GM12878 (cell line): ENCODE results near the gene STAT3. TPM values are rescaled to one million over a fixed set of nuclear protein-coding genes. Genes with fewer than 3 reads are reported as not detected.
A peak's percentile ranks its signal among the peaks of the same experiment; 100 is the strongest.

Source experiments
- ATAC-seq: fragments of 200-7000 bp; cut with Tn5 transposase; 3 replicates; pipeline ENCODE4 v1.9.1; 2020; ENCODE audit warnings: mild to moderate bottlenecking, moderate library complexity
- BruUV-seq: library from RNA; stranded (reverse); fragments of 400-500 nt; replicated peaks from 2 replicates; lab custom pipeline; 2021; lab: Mats Ljungman, UMichigan
- CTCF ChIA-PET: fragments of 300-600 bp; sonication (Branson Sonifier 250); formaldehyde crosslinking; extraction: SDS; loops from one replicate; lab custom pipeline; 2021; ENCODE audit warnings: inconsistent platforms; lab: Yijun Ruan, JAX
- POLR2A ChIA-PET: fragments of 350-600 bp; formaldehyde crosslinking; extraction: SDS; loops from one replicate; lab custom pipeline; 2021; ENCODE audit warnings: inconsistent platforms; lab: Charles Lee
- RAD21 ChIA-PET: fragments of 300-600 bp; sonication (Branson Sonifier 250); formaldehyde crosslinking; loops from one replicate; lab custom pipeline; 2023; ENCODE audit warnings: antibody characterized with exemption; ENCODE audit not compliant: unreplicated experiment; lab: Charles Lee
- SMC1A ChIA-PET: fragments of 300-600 bp; sonication (Branson Sonifier 250); formaldehyde crosslinking; loops from one replicate; lab custom pipeline; 2023; ENCODE audit not compliant: unreplicated experiment, uncharacterized antibody; lab: Charles Lee
- DNase-seq: peaks from one replicate; pipeline ENCODE4 v3.0.0-alpha.2; 2011; ENCODE audit warnings: low read depth, low spot score
- FAIRE-seq: peaks from 3 replicates; lab custom pipeline; 2011; peaks lifted over from hg19 to GRCh38; lab: Jason Lieb, UNC
- H2AFZ ChIP-seq: 2 replicates; pipeline ENCODE4 v1.6.0; 2011; ENCODE audit warnings: low read depth, low read length, control low read depth; ENCODE audit not compliant: control insufficient read depth
- H3K27ac ChIP-seq: 2 replicates; pipeline ENCODE4 v1.5.1; 2011; ENCODE audit warnings: control low read depth; ENCODE audit not compliant: control insufficient read depth, insufficient read depth
- H3K27me3 ChIP-seq, 2 experiments: replicated peaks in 1 of 2; 2 replicates each; pipeline versions ENCODE4 v1.6.0 to v1.6.1; 2011; ENCODE audit warnings: low read length in 1 of 2; ENCODE audit not compliant: control insufficient read depth in 2 of 2, insufficient read depth in 2 of 2
- H3K36me3 ChIP-seq, 2 experiments: 2 replicates each; pipeline ENCODE4 v1.5.1; 2011; ENCODE audit warnings: low read length in 1 of 2; ENCODE audit not compliant: control insufficient read depth in 2 of 2, insufficient read depth in 2 of 2
- H3K4me1 ChIP-seq: 2 replicates; pipeline ENCODE4 v1.6.1; 2011; ENCODE audit warnings: mild to moderate bottlenecking, low read length, moderate library complexity, mixed read lengths; ENCODE audit not compliant: control insufficient read depth, insufficient read depth
- H3K4me2 ChIP-seq: 2 replicates; pipeline ENCODE4 v1.6.0; 2011; ENCODE audit warnings: control low read depth; ENCODE audit not compliant: control insufficient read depth, insufficient read depth
- H3K4me3 ChIP-seq: fragments of 200-600 bp; sonication (generic); 2 replicates; pipeline ENCODE4 v1.5.1; 2016
- H3K79me2 ChIP-seq: 2 replicates; pipeline ENCODE4 v1.6.0; 2011; ENCODE audit warnings: low read length; ENCODE audit not compliant: control insufficient read depth, insufficient read depth
- H3K9ac ChIP-seq: 2 replicates; pipeline ENCODE4 v1.8.0; 2011; ENCODE audit warnings: low read length, control low read depth, mixed read lengths; ENCODE audit not compliant: control insufficient read depth, insufficient read depth
- H3K9me3 ChIP-seq: replicated peaks from 3 replicates; pipeline ENCODE4 v1.5.1; 2011; ENCODE audit warnings: mild to moderate bottlenecking, low read length; ENCODE audit not compliant: control insufficient read depth, insufficient read depth
- H4K20me1 ChIP-seq: 2 replicates; pipeline ENCODE4 v1.6.0; 2011; ENCODE audit not compliant: control insufficient read depth, insufficient read depth
- DPF2 ChIP-seq: fragments of 450-650 bp; IDR thresholded peaks from 2 replicates; pipeline ENCODE4 v1.6.1; 2017; ENCODE audit warnings: mild to moderate bottlenecking
- NRF1 ChIP-seq: conservative IDR thresholded peaks from 2 replicates; pipeline ENCODE4 v1.6.1; 2011; ENCODE audit warnings: mild to moderate bottlenecking, low read depth, low read length, improper control_type of control experiment
- POLR2AphosphoS2 ChIP-seq: IDR thresholded peaks from 2 replicates; pipeline ENCODE4 v1.6.1; 2011; ENCODE audit warnings: low read depth, mild to moderate bottlenecking, low read length, improper control_type of control experiment, moderate library complexity
- RFX5 ChIP-seq: IDR thresholded peaks from 2 replicates; pipeline ENCODE4 v1.6.1; 2011; ENCODE audit warnings: low read depth, low read length, improper control_type of control experiment
- STAT1 ChIP-seq: fragments of 450-650 bp; conservative IDR thresholded peaks from 2 replicates; pipeline ENCODE4 v1.6.1; 2014; ENCODE audit warnings: antibody characterized with exemption, mild to moderate bottlenecking
- TCF7 ChIP-seq: IDR thresholded peaks from 2 replicates; pipeline ENCODE4 v1.6.1; 2014; ENCODE audit warnings: antibody characterized with exemption, borderline replicate concordance
- YY1 ChIP-seq: IDR thresholded peaks from 2 replicates; pipeline ENCODE4 v1.6.1; 2011; ENCODE audit warnings: low read depth, mild to moderate bottlenecking, low read length
- ZSCAN29 ChIP-seq: fragments of 450-650 bp; IDR thresholded peaks from 2 replicates; pipeline ENCODE4 v1.6.1; 2017; ENCODE audit warnings: mild to moderate bottlenecking, moderate library complexity
- WGBS: methylation state at CpG from one replicate; pipeline ENCODE4 v1.1.6; 2016; ENCODE audit warnings: low lambda C conversion rate; ENCODE audit not compliant: insufficient replicate concordance, insufficient coverage; ENCODE audit errors: missing lambda C conversion rate; 5-methylcytosine and 5-hydroxymethylcytosine counted together
- in situ Hi-C: fragments of 300-500 bp; cut with MboI; formaldehyde crosslinking; loops from 9 replicates; pipeline ENCODE4 v1.14.3; 2018; ENCODE audit warnings: mixed read lengths
- intact Hi-C: fragments of 100-400 bp; cut with micrococcal nuclease; formaldehyde crosslinking; loops from one replicate; pipeline ENCODE4 v1.14.2; 2022; ENCODE audit not compliant: unreplicated experiment
- polyA plus RNA-seq, 11 experiments: library from polyadenylated mRNA; depleted of rRNA in 4 of 11; unstranded in 6 of 11; stranded (reverse) in 5 of 11; fragments of >200 nt; fragmentation: Nextera tagmentation in 4 of 11; fragmentation: Illumina TruSeq in 1 of 11; extraction: Ambion mirVana in 4 of 11; extraction: Trizol in 1 of 11; gene quantifications; 1 replicate in 1 of 11; 2 replicates in 10 of 11; pipeline versions ENCODE4 v1.2.1 to v1.2.3, GENCODE V29; 2011 to 2016; ENCODE audit warnings: inconsistent platforms in 2 of 11, missing spikeins in 2 of 11, low read depth in 1 of 11
- total RNA-seq, 4 experiments: library from RNA; depleted of rRNA in 3 of 4; stranded (reverse); fragments of >200 nt in 3 of 4; fragmentation: Illumina TruSeq in 1 of 4; extraction: Trizol in 1 of 4; gene quantifications; 2 replicates each; pipeline versions ENCODE4 v1.2.1 to v1.2.3, GENCODE V29; 2013 to 2021
- TF ChIP-seq, protein P1 (sequence below): fragments of 450-650 bp; IDR thresholded peaks from 2 replicates; pipeline ENCODE4 v1.6.1; 2016; ENCODE audit warnings: mild to moderate bottlenecking
- TF ChIP-seq, protein P2 (sequence below): fragments of 450-650 bp; IDR thresholded peaks from 2 replicates; pipeline ENCODE4 v1.6.1; 2017; ENCODE audit warnings: mild to moderate bottlenecking, low read depth, inconsistent platforms; ENCODE audit not compliant: poor library complexity, severe bottlenecking
- TF ChIP-seq, protein P3 (sequence below): fragments of 450-650 bp; IDR thresholded peaks from 2 replicates; pipeline ENCODE4 v1.6.1; 2017; ENCODE audit warnings: mild to moderate bottlenecking, moderate library complexity
- TF ChIP-seq, protein P4 (sequence below): fragments of 450-650 bp; IDR thresholded peaks from 2 replicates; pipeline ENCODE4 v1.6.1; 2017; ENCODE audit warnings: borderline replicate concordance
- TF ChIP-seq, protein P5 (sequence below): IDR thresholded peaks from 2 replicates; pipeline ENCODE4 v1.6.1; 2011; ENCODE audit warnings: low read depth, low read length, improper control_type of control experiment, borderline replicate concordance

Gene STAT3
- total and polyA plus RNA-seq, 10 of the 15 experiments (the other 5 are each of a cell fraction or from before 2014, with no cell fraction given) = 18.4 to 96.4 (median 60.9) TPM

DNA sequence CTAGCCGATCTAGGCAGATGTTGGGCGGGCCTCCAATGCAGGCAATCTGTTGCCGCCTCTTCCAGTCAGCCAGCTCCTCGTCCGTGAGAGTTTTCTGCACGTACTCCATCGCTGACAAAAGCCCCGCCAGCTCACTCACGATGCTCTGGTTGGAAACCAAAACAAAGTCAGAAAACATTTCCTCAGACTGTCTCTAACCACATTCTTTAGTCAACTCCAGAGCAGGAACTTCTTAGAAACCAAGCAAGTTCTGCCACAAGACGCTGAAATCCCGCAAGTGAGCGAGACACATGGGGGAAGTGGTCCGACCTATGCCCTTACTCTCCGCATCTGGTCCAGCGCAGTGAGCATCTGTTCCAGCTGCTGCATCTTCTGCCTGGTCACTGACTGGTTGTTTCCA is 50.8 kb downstream of the STAT3 start:
- RAD21 ChIA-PET = interaction anchor here (0.6 to 2.2 kb wide), 5 partner anchors 37 to 66 kb away, joined by 3 to 14 read pairs (median 5); partner anchors contain the start of gene STAT3
- BruUV-seq = no TSS peak
- Histone ChIP-seq H3K4me3 (no peak overlapping the region), H3K4me1 (peaks cover 64% of the 10 kb centered on the region), H3K36me3 (peaks cover 14 to 34% of the 10 kb centered on the region in 2 experiments), H3K27ac (peak overlapping the region; percentile 73), H4K20me1 (no peaks in the 10 kb centered on the region), H3K4me2 (peak overlapping the region; percentile 12), H3K27me3 (no peaks in the 10 kb centered on the region), H3K79me2 (peaks cover 12% of the 10 kb centered on the region), H2AFZ (no peak overlapping the region; the same call in 1 of the 2 replicates), H3K9me3 (no peaks in the 10 kb centered on the region), H3K9ac (no peak overlapping the region)
- POLR2A ChIA-PET = interaction anchor here (0.5 to 1.3 kb wide), 6 partner anchors 25 to 105 kb away, joined by 3 to 7 read pairs (median 4); partner anchors contain the start of gene STAT3
- intact Hi-C loops (loop anchor here (5.0 kb wide), 1 partner anchor 50 kb away; the partner anchor contains the start of gene STAT3), in situ Hi-C loops (no loop called here)
- CTCF ChIA-PET = interaction anchor here (0.6 to 1.4 kb wide), 3 partner anchors 13 to 66 kb away, joined by 3 to 7 read pairs (median 4); no protein-coding TSS in a partner anchor
- SMC1A ChIA-PET = interaction anchor here (0.8 to 3.0 kb wide), 12 partner anchors 12 to 115 kb away, joined by 3 to 18 read pairs (median 4); partner anchors contain the start of gene STAT3
- WGBS = 2% methylated on average over 15 of the region's 15 CpGs
- FAIRE-seq (peak; percentile 72), DNase-seq (peak; percentile 94), ATAC-seq (peak; percentile 78)
- TF ChIP-seq NRF1 = no peak
- no peak for TF ChIP-seq POLR2AphosphoS2
- TF ChIP-seq, protein P1, sequence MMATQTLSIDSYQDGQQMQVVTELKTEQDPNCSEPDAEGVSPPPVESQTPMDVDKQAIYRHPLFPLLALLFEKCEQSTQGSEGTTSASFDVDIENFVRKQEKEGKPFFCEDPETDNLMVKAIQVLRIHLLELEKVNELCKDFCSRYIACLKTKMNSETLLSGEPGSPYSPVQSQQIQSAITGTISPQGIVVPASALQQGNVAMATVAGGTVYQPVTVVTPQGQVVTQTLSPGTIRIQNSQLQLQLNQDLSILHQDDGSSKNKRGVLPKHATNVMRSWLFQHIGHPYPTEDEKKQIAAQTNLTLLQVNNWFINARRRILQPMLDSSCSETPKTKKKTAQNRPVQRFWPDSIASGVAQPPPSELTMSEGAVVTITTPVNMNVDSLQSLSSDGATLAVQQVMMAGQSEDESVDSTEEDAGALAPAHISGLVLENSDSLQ = peak; percentile 45; the same call in 1 of the 2 replicates
- TF ChIP-seq RFX5 = 0 out of 2 replicates have a peak, but pooled peaks have one; percentile 13
- TF ChIP-seq, protein P2, sequence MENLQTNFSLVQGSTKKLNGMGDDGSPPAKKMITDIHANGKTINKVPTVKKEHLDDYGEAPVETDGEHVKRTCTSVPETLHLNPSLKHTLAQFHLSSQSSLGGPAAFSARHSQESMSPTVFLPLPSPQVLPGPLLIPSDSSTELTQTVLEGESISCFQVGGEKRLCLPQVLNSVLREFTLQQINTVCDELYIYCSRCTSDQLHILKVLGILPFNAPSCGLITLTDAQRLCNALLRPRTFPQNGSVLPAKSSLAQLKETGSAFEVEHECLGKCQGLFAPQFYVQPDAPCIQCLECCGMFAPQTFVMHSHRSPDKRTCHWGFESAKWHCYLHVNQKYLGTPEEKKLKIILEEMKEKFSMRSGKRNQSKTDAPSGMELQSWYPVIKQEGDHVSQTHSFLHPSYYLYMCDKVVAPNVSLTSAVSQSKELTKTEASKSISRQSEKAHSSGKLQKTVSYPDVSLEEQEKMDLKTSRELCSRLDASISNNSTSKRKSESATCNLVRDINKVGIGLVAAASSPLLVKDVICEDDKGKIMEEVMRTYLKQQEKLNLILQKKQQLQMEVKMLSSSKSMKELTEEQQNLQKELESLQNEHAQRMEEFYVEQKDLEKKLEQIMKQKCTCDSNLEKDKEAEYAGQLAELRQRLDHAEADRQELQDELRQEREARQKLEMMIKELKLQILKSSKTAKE = peak; percentile 98
- no peak for TF ChIP-seq ZSCAN29
- TF ChIP-seq, protein P3, sequence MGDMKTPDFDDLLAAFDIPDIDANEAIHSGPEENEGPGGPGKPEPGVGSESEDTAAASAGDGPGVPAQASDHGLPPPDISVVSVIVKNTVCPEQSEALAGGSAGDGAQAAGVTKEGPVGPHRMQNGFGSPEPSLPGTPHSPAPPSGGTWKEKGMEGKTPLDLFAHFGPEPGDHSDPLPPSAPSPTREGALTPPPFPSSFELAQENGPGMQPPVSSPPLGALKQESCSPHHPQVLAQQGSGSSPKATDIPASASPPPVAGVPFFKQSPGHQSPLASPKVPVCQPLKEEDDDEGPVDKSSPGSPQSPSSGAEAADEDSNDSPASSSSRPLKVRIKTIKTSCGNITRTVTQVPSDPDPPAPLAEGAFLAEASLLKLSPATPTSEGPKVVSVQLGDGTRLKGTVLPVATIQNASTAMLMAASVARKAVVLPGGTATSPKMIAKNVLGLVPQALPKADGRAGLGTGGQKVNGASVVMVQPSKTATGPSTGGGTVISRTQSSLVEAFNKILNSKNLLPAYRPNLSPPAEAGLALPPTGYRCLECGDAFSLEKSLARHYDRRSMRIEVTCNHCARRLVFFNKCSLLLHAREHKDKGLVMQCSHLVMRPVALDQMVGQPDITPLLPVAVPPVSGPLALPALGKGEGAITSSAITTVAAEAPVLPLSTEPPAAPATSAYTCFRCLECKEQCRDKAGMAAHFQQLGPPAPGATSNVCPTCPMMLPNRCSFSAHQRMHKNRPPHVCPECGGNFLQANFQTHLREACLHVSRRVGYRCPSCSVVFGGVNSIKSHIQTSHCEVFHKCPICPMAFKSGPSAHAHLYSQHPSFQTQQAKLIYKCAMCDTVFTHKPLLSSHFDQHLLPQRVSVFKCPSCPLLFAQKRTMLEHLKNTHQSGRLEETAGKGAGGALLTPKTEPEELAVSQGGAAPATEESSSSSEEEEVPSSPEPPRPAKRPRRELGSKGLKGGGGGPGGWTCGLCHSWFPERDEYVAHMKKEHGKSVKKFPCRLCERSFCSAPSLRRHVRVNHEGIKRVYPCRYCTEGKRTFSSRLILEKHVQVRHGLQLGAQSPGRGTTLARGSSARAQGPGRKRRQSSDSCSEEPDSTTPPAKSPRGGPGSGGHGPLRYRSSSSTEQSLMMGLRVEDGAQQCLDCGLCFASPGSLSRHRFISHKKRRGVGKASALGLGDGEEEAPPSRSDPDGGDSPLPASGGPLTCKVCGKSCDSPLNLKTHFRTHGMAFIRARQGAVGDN = no peak; the same call in none of the 2 replicates
- peak; percentile 78; the same call in 1 of the 2 replicates for TF ChIP-seq DPF2
- TF ChIP-seq YY1 = 0 out of 2 replicates have a peak, but pooled peaks have one; percentile 14
- TF ChIP-seq TCF7 = no peak
- TF ChIP-seq, protein P4, sequence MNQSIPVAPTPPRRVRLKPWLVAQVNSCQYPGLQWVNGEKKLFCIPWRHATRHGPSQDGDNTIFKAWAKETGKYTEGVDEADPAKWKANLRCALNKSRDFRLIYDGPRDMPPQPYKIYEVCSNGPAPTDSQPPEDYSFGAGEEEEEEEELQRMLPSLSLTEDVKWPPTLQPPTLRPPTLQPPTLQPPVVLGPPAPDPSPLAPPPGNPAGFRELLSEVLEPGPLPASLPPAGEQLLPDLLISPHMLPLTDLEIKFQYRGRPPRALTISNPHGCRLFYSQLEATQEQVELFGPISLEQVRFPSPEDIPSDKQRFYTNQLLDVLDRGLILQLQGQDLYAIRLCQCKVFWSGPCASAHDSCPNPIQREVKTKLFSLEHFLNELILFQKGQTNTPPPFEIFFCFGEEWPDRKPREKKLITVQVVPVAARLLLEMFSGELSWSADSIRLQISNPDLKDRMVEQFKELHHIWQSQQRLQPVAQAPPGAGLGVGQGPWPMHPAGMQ = peak; percentile 71; the same call in 1 of the 2 replicates
- TF ChIP-seq, protein P5, sequence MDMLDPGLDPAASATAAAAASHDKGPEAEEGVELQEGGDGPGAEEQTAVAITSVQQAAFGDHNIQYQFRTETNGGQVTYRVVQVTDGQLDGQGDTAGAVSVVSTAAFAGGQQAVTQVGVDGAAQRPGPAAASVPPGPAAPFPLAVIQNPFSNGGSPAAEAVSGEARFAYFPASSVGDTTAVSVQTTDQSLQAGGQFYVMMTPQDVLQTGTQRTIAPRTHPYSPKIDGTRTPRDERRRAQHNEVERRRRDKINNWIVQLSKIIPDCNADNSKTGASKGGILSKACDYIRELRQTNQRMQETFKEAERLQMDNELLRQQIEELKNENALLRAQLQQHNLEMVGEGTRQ = no peak
- no peak for TF ChIP-seq STAT1
